ENCODE results near the gene PELI2.

Gene PELI2

GRCh38 chr14:56098021-56098420 lies 20.2 kb upstream of the PELI2 start:
- Histone ChIP-seq H3K27me3 (no peaks in the 10 kb centered on the region), H3K9me3 (no peaks in the 10 kb centered on the region), H3K4me1 (ENCODE audit: control insufficient read depth in 1 of 2, insufficient read depth in 1 of 2, low read depth in 1 of 2, low read length in 1 of 2) (peaks cover 27 to 32% of the 10 kb centered on the region in 2 experiments), H3K36me3 (no peaks in the 10 kb centered on the region), H3K27ac (no peak overlapping the region), H3K4me3 (ENCODE audit: low read depth in 1 of 2, low read length in 1 of 2) (no peak overlapping the region)
- TF ChIP-seq CTCF (IDR thresholded peaks at IDR 0.05), result no peak

- Histone ChIP-seq H3K27ac (peak overlapping the region; percentile 12), H3K4me1 (ENCODE audit: control insufficient read depth in 1 of 2, insufficient read depth in 1 of 2, low read depth in 1 of 2, low read length in 1 of 2) (peaks cover 15 to 20% of the 10 kb centered on the region in 2 experiments), H3K4me3 (ENCODE audit: low read depth in 1 of 2, low read length in 1 of 2) (no peak overlapping the region), H3K27me3 (no peaks in the 10 kb centered on the region), H3K36me3 (no peaks in the 10 kb centered on the region), H3K9me3 (no peaks in the 10 kb centered on the region)
- TF ChIP-seq CTCF (IDR thresholded peaks at IDR 0.05), result no peak
These were observed 19.0 kb upstream of the PELI2 start for GRCh38 chr14:56099081-56099797.

- H3K27me3 ChIP-seq, result no peaks in the 10 kb centered on the region
- no peak overlapping the region for H3K4me3 ChIP-seq (ENCODE audit: low read depth in 1 of 2, low read length in 1 of 2)
- no peak overlapping the region for H3K27ac ChIP-seq
- H3K4me1 ChIP-seq (ENCODE audit: control insufficient read depth in 1 of 2, insufficient read depth in 1 of 2, low read depth in 1 of 2, low read length in 1 of 2), result peaks cover 10 to 18% of the 10 kb centered on the region in 2 experiments
- no peaks in the 10 kb centered on the region for H3K36me3 ChIP-seq
- TF ChIP-seq CTCF (IDR thresholded peaks at IDR 0.05), result no peak
- H3K9me3 ChIP-seq, result no peaks in the 10 kb centered on the region
These were observed 17.7 kb upstream of the PELI2 start for GRCh38 chr14:56100556-56100955.

DNA sequence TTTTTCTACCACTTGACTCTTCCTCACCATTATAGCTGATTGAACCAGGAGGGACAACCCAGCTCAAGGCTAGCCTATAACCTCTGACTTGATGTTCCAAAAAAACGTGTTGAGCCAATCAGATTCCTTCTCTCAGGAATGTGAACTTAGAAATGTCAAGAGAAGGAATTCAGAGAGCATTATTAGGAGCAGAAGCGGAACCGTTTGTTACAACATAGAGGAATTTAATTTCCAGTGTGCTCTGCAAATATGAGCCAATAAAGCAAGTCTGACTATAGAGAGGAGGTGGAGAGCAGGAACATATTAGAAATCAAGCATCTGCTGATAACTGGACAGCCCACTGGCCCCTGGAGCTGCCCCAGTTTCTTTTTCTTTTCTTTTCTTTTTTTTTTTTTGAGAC lies 15.3 kb upstream of the PELI2 start:
- Histone ChIP-seq H3K4me1 (ENCODE audit: control insufficient read depth in 1 of 2, insufficient read depth in 1 of 2, low read depth in 1 of 2, low read length in 1 of 2) (peaks cover 26 to 36% of the 10 kb centered on the region in 2 experiments), H3K36me3 (no peaks in the 10 kb centered on the region), H3K27me3 (no peaks in the 10 kb centered on the region), H3K27ac (no peak overlapping the region), H3K9me3 (no peaks in the 10 kb centered on the region), H3K4me3 (ENCODE audit: low read depth in 1 of 2, low read length in 1 of 2) (no peak overlapping the region)
- TF ChIP-seq CTCF (IDR thresholded peaks at IDR 0.05), result no peak

DNA sequence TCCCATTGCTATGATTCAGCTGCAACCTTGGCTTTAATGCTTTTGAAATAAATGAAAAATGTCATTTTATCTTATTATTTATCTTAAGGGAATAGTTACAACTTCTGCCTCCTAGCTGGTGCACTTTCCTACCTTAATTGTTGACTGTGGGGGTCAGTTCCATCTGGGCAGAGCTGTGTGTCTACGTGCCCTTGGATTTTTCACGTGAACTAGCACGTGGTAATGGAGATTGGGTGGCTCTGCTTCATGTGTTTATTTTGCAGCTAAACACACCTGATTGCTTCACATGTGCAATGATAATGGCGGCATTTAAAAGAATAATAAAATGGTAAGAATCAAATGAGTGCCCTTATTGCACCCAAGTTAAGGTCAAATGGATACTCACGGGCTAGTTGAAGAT lies 10.6 kb upstream of the PELI2 start:
- Histone ChIP-seq H3K27me3 (no peaks in the 10 kb centered on the region), H3K4me1 (ENCODE audit: control insufficient read depth in 1 of 2, insufficient read depth in 1 of 2, low read depth in 1 of 2, low read length in 1 of 2) (peaks cover 52 to 62% of the 10 kb centered on the region in 2 experiments), H3K36me3 (no peaks in the 10 kb centered on the region), H3K9me3 (no peaks in the 10 kb centered on the region), H3K27ac (peak overlapping the region; percentile 69), H3K4me3 (ENCODE audit: low read depth in 1 of 2, low read length in 1 of 2) (no peak overlapping the region)
- TF ChIP-seq CTCF (IDR thresholded peaks at IDR 0.05), result no peak
